ENCODE data around the gene CUL9. TPM values are rescaled to one million over a fixed set of nuclear protein-coding genes. Genes with fewer than 3 reads are reported as not detected.

The CUL9 gene
- total RNA-seq, 2 donors from 2014 or later: 41.5 to 85.8 TPM

Other genes with a start within 250 kb of the CUL9 start
- gene GNMT, start 221.4 kb upstream of the CUL9 start, total RNA-seq: 1 to 10 TPM in 1 of 2 donors, under 1 TPM in 1; 0.26 to 1.1 TPM
- 10 to 100 TPM; 14.1 to 18.7 TPM for gene PEX6, start 203.0 kb upstream of the CUL9 start, total RNA-seq
- gene PPP2R5D, start 197.6 kb upstream of the CUL9 start, total RNA-seq: 10 to 100 TPM; 38.9 to 47.8 TPM
- 10 to 100 TPM; 55.7 to 77.8 TPM for gene MEA1, start 168.2 kb upstream of the CUL9 start, total RNA-seq
- gene KLHDC3, start 167.9 kb upstream of the CUL9 start, total RNA-seq: 10 to 100 TPM; 59.6 to 60.8 TPM
- gene RRP36, start 160.6 kb upstream of the CUL9 start, total RNA-seq: 10 to 100 TPM; 86.9 to 96.5 TPM
- gene CUL7, start 128.3 kb upstream of the CUL9 start, total RNA-seq: 1 to 10 TPM; 8.3 to 9.8 TPM
- gene MRPL2, start 122.8 kb upstream of the CUL9 start, total RNA-seq: 10 to 100 TPM; 41.7 to 59.6 TPM
- gene KLC4, start 122.6 kb upstream of the CUL9 start, total RNA-seq: 10 to 100 TPM; 12.3 to 13.0 TPM
- 1 to 10 TPM; 1.2 to 4.1 TPM for gene PTK7, start 105.9 kb upstream of the CUL9 start, total RNA-seq
- gene SRF, start 10.9 kb upstream of the CUL9 start, total RNA-seq: 10 to 100 TPM; 56.8 to 70.4 TPM
- 10 to 100 TPM; 15.0 to 32.5 TPM for gene DNPH1, start 47.3 kb downstream of the CUL9 start, total RNA-seq
- gene TTBK1, start 61.3 kb downstream of the CUL9 start, total RNA-seq: under 1 TPM; 0.75 to 0.81 TPM
- not detected for gene SLC22A7, start 116.1 kb downstream of the CUL9 start, total RNA-seq
- gene CRIP3, start 126.6 kb downstream of the CUL9 start, total RNA-seq: 1 to 10 TPM in 1 of 2 donors, not detected in 1; 2.0 TPM
- gene ZNF318, start 187.5 kb downstream of the CUL9 start, total RNA-seq: 10 to 100 TPM in 1 of 2 donors, 1 to 10 TPM in 1; 6.4 to 11.3 TPM
- gene ABCC10, start 245.3 kb downstream of the CUL9 start, total RNA-seq: 10 to 100 TPM; 41.8 to 82.9 TPM